Testis (tissue), 5 donors: ENCODE data around the gene ATRN. TPM values are rescaled to one million over a fixed set of nuclear protein-coding genes. Genes with fewer than 3 reads are reported as not detected.
"Not testable (repeated sequence)": the region's sequence is repeated elsewhere in the genome, so short reads cannot be mapped to it uniquely, and the experiment has no call there.

Source experiments
- DNase-seq: peaks from one replicate; pipeline ENCODE4 v3.0.0-alpha.2; 2019
- H3K27ac ChIP-seq, 2 donors: fragments of 200-600 bp; sonication (generic); one replicate each; pipeline ENCODE4 v1.5.1; 2019
- H3K27me3 ChIP-seq: fragments of 200-600 bp; sonication (generic); one replicate; pipeline ENCODE4 v1.5.1; 2019
- H3K36me3 ChIP-seq: fragments of 200-600 bp; sonication (generic); one replicate; pipeline ENCODE4 v1.5.1; 2017; ENCODE audit warnings: low read depth; ENCODE audit errors: missing control alignments
- H3K4me1 ChIP-seq: fragments of 200-600 bp; sonication (generic); one replicate; pipeline ENCODE4 v1.5.1; 2019
- H3K4me3 ChIP-seq, 2 donors: fragments of 200-600 bp; sonication (generic); one replicate each; pipeline ENCODE4 v1.5.1; 2017 to 2019
- H3K9me3 ChIP-seq: fragments of 200-600 bp; sonication (generic); one replicate; pipeline ENCODE4 v1.5.1; 2017
- CTCF ChIP-seq, 3 experiments: fragments of 450-650 bp in 2 of 3; fragments of 200-600 bp in 1 of 3; sonication (generic) in 1 of 3; IDR thresholded peaks; one replicate each; pipeline ENCODE4 v1.5.1; 2016 to 2019; ENCODE audit warnings: antibody characterized with exemption in 3 of 3, mild to moderate bottlenecking in 2 of 3, moderate library complexity in 1 of 3
- POLR2A ChIP-seq: fragments of 450-650 bp; IDR thresholded peaks from one replicate; pipeline ENCODE4 v1.6.1; 2017; ENCODE audit warnings: antibody characterized with exemption, mild to moderate bottlenecking, moderate library complexity
- WGBS, 2 donors: methylation state at CpG; one replicate each; pipeline ENCODE4 v1.1.5; 2018; 5-methylcytosine and 5-hydroxymethylcytosine counted together
- intact Hi-C: fragments of 100-400 bp; cut with DNase I; formaldehyde crosslinking; loops from one replicate; pipeline ENCODE4 v1.15.1; 2023; ENCODE audit warnings: low total_unique reads
- long read RNA-seq, 2 donors: transcript quantifications; one replicate each; lab custom pipeline, GENCODE V29; 2026
- polyA plus RNA-seq: library from polyadenylated mRNA; stranded (reverse); fragments of 350-450 nt; fragmentation: Illumina TruSeq; extraction: RNeasy Lipid Tissue Mini Kit (QIAGEN cat#74804); gene quantifications from one replicate; pipeline ENCODE4 v1.2.3, GENCODE V29; 2014; ENCODE audit warnings: low read depth, low replicate concordance; ENCODE audit not compliant: insufficient read depth
- total RNA-seq, 2 donors: library from RNA; depleted of rRNA; stranded (reverse); fragments of >200 nt; gene quantifications; one replicate each; pipeline ENCODE4 v1.2.3, GENCODE V29; 2016

ATRN gene
- 10 to 100 TPM; 39.4 to 42.7 TPM for total RNA-seq
- 43.8 TPM for polyA plus RNA-seq
- long read RNA-seq, donor 1, full-length matches to known transcripts, result 3 of 16 reads
- long read RNA-seq, donor 1, partial matches to known transcripts, result 13 of 16 reads
- long read RNA-seq, donor 1, other reads (novel, unspliced or antisense), result 0 of 16 reads
- long read RNA-seq, donor 2, result 0 reads

GRCh38 chr20:3470627-3471396 lies at the start of gene ATRN:
ATRN (plus strand) TSS chr20:3471018; CDS start chr20:3471108, 90 bp downstream.
- 1 to 2% methylated on average over 26 to 86 of the region's 95 CpGs for WGBS, 2 donors

GRCh38 chr20:3421985-3422384 lies 48.8 kb upstream of the ATRN start:
- intact Hi-C loops, result no loop called here
- TF ChIP-seq CTCF (IDR thresholded peaks at IDR 0.05), result no peak
- no peak for TF ChIP-seq POLR2A
- no peaks in the 10 kb centered on the region for H3K36me3 ChIP-seq
- H3K4me3 ChIP-seq, result no peak overlapping the region
- no peaks in the 10 kb centered on the region for H3K4me1 ChIP-seq
- no peak for DNase-seq
- WGBS, 2 donors, result 79 to 87% methylated on average over 6 of the region's 6 CpGs
- H3K9me3 ChIP-seq, result no peaks in the 10 kb centered on the region
- no peaks in the 10 kb centered on the region for H3K27me3 ChIP-seq
- H3K27ac ChIP-seq, result no peak overlapping the region

More at GRCh38 chr20:3470627-3471396, at the start of gene ATRN:
- H3K4me3 ChIP-seq, result peak within 1 kb of the TSS; percentile 85 to 97
- intact Hi-C loops, result no loop called here
- TF ChIP-seq CTCF (IDR thresholded peaks at IDR 0.05) (peak in 1 of 3 experiments; percentile 10), POLR2A (no peak)
- peaks cover 18% of the 10 kb centered on the region for H3K4me1 ChIP-seq
- peak within 1 kb of the TSS; percentile 84 to 86 for H3K27ac ChIP-seq
- peak; percentile 95 for DNase-seq
- no peaks in the 10 kb centered on the region for H3K27me3 ChIP-seq
- H3K36me3 ChIP-seq, result no peaks in the 10 kb centered on the region
- no peaks in the 10 kb centered on the region for H3K9me3 ChIP-seq

- Histone ChIP-seq H3K36me3 (no peaks in the 10 kb centered on the region), H3K4me3 (no peak overlapping the region), H3K27me3 (no peaks in the 10 kb centered on the region), H3K9me3 (no peaks in the 10 kb centered on the region), H3K4me1 (no peaks in the 10 kb centered on the region), H3K27ac (no peak overlapping the region)
- no peak for DNase-seq
- intact Hi-C loops, result no loop called here
- no peak for TF ChIP-seq POLR2A
- TF ChIP-seq CTCF (IDR thresholded peaks at IDR 0.05), result no peak
- 62 to 66% methylated on average over 5 of the region's 5 CpGs for WGBS, 2 donors
These were observed 47.7 kb upstream of the ATRN start for GRCh38 chr20:3423126-3423525.

- intact Hi-C loops, DNase-seq, H3K27me3 ChIP-seq, H3K9me3 ChIP-seq, H3K4me3 ChIP-seq, H3K27ac ChIP-seq, H3K4me1 ChIP-seq, H3K36me3 ChIP-seq: not testable (repeated sequence)
- 67 to 68% methylated on average over 4 of the region's 4 CpGs for WGBS, 2 donors
These were observed 44.1 kb upstream of the ATRN start for GRCh38 chr20:3426766-3427165.

GRCh38 chr20:3430376-3431069 lies 40.3 kb upstream of the ATRN start:
- no peaks in the 10 kb centered on the region for H3K36me3 ChIP-seq
- no peak overlapping the region for H3K27ac ChIP-seq
- H3K27me3 ChIP-seq, result no peaks in the 10 kb centered on the region
- no peak overlapping the region for H3K4me3 ChIP-seq
- H3K9me3 ChIP-seq, result no peaks in the 10 kb centered on the region
- no peak for DNase-seq
- no peak for TF ChIP-seq CTCF (IDR thresholded peaks at IDR 0.05)
- no peak for TF ChIP-seq POLR2A
- 79 to 90% methylated on average over 14 of the region's 14 CpGs for WGBS, 2 donors
- H3K4me1 ChIP-seq, result no peaks in the 10 kb centered on the region
- intact Hi-C loops, result no loop called here
